Activated T-cell treated with anti-CD3 and anti-CD28 coated beads for 4 hours (primary cell): ENCODE measurements around the gene LMO7.
"Not testable (repeated sequence)": the region's sequence is repeated elsewhere in the genome, so short reads cannot be mapped to it uniquely, and the experiment has no call there.

ENCODE experiments used
- DNase-seq: peaks from one replicate; pipeline ENCODE4 v3.0.0-alpha.2; 2020

The LMO7 gene

GRCh38 chr13:75749407-75749806 lies 113.3 kb downstream of the LMO7 start:
- no peak for DNase-seq

GRCh38 chr13:75751350-75751749 lies 115.2 kb downstream of the LMO7 start:
- no peak for DNase-seq

- no peak for DNase-seq
Measured at GRCh38 chr13:75752826-75753225, 116.7 kb downstream of the LMO7 start.

GRCh38 chr13:75754936-75755335 lies 118.8 kb downstream of the LMO7 start:
- DNase-seq = no peak

- DNase-seq = no peak
Measured at GRCh38 chr13:75757336-75757735, 121.2 kb downstream of the LMO7 start.

DNA sequence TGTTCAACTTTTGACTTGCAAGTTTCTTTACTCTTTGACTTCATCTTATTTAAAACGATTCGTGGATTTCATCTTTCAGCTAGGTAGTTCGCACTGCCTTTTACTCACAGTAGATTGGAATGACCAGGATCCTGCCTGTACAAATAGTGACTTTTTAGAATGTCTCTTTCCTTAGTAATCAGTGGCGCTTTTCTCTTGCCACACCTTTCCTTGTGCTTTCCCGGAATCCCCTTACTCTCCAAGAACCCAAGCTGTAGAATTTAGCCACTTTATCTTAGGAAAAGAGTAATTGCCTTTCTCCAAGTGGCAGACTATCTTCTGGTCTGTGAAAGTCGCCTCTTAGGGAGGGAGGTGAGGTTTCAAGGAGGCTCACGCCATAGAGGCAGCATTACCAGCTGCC lies 123.4 kb downstream of the LMO7 start:
- DNase-seq = no peak

- DNase-seq = no peak
Measured at GRCh38 chr13:75760131-75761021, 124.2 kb downstream of the LMO7 start.

- no peak for DNase-seq
Measured at GRCh38 chr13:75761369-75761768, 125.2 kb downstream of the LMO7 start.

DNA sequence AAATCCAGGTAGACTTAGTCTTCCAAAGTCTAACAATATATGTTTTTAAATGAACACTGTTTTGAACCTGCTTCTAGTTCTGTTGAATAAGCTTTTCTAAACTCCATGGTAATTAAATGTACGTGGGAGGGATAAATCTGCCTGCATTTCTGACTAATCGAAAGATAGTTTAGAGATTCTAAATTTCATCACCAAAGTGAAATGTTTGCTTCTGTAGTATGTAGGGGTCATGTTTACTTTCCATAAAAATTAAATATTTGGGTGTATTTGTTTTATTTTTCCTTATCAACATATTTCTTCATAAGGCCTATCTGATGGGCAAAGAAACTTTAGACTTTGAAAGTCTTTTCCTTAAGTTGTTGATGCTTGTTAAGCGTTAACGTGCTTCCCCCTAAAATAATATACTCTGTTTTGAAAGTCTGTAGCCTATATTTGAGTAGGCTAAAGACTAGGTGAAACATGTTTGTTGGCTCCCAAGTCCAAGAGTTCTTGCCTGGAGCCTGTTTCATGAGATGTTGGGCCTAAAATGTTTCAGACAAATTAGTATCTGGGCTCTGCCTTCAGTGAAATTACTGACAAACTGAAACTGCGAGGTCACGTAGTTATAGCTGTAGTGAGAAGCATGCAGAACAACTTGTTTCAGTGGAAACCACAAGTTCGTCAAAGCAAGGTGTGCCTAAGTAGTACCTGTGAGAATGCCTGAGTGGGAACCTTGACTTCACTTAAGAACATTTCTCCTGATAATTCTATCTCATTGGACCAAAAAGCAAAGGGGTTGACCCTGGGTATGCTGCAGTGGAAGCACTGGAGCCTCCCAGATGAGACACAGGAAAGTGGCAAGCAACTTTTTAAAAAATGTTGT lies 126.2 kb downstream of the LMO7 start:
- no peak for DNase-seq

- DNase-seq = no peak
Measured at GRCh38 chr13:75762955-75763354, 126.8 kb downstream of the LMO7 start.

DNA sequence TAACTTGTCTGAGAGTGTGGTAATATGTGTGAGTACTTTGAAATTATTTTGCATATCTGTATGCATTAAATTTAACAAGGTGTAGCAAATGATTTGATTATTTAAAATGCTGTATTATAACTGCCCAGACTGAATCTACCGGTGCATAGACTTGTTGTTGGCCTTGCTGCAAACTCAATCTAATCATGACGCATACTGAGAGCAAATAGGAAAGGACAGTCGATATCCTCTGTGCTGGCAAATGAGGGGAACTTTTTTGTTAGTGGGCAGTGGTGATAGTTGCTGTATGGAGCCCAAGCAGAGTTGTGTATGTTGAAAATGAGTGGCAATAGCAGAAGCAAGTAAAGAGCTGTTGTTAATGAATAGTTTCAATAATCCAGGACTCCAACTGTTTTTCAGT lies 127.4 kb downstream of the LMO7 start:
- DNase-seq = no peak

- DNase-seq = no peak
Measured at GRCh38 chr13:75764251-75764925, 128.3 kb downstream of the LMO7 start.

DNA sequence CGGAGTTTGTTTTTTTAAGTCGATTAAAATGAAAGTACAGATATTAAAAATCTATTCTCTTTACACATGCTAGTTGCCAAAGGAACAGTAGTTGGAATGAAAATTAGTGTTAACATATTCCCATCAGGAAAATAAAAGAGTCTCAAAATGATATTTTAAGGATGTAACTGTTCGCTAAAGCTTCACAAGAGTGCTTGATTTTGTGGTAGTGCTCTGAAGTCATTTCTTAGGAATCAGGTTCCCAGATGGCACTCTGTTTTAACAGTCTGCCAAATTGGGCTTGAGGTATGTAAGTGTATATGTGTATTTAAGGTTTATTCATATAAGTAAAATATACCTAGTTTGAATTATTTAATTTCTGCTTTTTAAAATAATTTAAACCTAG lies 128.8 kb downstream of the LMO7 start:
- no peak for DNase-seq

GRCh38 chr13:75766636-75767035 lies 130.5 kb downstream of the LMO7 start:
- no peak for DNase-seq

DNA sequence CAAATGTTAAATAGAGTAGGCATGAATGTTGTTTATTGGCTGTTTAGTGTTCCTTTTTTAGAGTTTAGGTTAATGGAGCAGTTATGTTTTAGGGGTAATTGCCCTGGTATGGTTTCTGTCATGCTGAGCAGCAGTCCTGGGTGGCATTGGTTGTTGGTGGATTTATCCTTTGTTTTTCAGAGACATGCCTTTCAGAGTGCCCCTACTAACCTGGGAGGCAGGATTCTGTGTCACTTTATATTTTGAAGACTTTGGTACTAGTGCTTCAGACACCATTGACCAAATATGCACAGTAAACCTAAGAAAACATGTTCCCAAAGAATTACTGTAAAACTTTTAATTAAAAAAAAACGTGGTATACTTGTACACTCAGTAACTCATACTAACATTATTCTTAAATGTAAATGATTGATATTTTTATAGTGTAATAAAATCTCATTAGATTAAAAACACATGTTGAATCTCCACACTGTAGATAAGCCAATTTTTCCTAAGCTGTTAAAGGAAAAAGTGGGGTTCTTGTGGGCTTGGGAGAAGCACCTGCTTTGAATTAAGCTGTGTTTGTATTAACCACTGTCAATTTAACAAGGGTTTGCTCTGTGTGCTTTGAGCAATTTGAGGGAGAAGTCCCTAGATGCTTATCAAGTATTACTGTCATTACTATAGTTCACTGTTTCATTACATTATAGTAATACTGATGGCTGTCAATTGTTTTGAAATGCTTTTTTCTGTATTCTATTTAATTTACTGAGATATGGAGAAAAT lies 133.2 kb downstream of the LMO7 start:
- no peak for DNase-seq

GRCh38 chr13:75770164-75770563 lies 134.0 kb downstream of the LMO7 start:
- DNase-seq = no peak

DNA sequence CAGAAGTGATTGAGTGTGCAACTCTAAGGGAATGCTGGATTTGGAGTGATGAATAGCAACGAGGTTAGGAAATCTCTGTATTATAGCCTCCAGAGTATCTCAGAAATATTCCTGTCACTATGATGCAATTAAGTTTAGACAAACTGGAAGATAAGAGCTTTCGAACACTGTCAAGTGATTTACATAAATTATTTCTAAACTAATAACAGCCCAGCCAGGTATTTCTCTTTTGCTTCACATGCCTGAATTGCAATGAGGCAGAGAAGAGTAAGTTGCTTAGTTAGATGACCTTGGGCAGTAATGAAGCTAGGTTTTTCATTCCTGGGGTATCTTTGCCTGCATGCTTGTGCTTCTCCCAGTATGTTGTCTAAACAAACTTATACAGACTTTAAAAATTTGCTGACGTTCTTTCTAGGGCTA lies 134.5 kb downstream of the LMO7 start:
- no peak for DNase-seq

- no peak for DNase-seq
Measured at GRCh38 chr13:75771226-75771625, 135.1 kb downstream of the LMO7 start.

- no peak for DNase-seq
Measured at GRCh38 chr13:75771818-75772217, 135.7 kb downstream of the LMO7 start.

GRCh38 chr13:75774176-75774575 lies 138.0 kb downstream of the LMO7 start:
- DNase-seq = no peak

DNA sequence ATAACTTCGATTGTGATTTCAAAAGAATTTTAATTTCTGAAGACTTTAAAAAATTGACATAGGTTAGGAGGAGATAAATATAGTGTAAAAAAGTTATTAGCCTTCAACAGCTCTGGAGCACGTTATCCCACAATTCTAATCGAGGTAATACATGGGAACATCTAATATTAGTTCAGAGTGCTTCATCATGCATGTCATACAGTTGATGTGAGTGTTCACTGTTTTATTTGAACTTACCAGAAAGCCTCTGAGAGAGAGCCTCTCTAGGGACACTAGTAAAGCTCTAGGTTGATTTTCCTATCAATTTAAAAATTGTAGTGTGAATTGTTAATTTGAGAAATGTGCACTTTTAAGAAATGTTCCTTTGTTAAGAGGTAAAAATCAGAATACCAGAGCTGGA lies 140.4 kb downstream of the LMO7 start:
- DNase-seq = no peak

DNA sequence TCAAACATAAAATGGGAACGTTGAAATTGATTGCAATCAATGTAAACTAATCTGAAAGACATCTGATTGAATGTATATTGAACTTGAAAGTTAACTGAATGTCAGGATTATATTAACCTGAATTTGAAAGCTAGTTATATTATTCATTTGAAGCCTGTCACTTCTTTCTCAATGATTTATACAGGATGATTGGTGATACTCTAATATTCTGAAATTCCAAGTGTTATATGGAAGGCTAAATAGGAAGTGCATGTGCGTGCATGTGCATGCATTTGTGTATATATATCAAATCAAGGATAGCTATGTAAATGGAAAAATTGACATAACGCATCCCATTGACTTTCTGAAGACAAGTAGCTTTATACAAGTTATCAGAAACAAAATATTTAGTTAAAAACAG lies 143.3 kb downstream of the LMO7 start:
- no peak for DNase-seq

- DNase-seq = not testable (repeated sequence)
Measured at GRCh38 chr13:75780103-75780502, 144.0 kb downstream of the LMO7 start.
